IPS-NIHi7 (cell line): Measurements from ENCODE around the gene CMBL.
"Not testable (repeated sequence)": the region's sequence is repeated elsewhere in the genome, so short reads cannot be mapped to it uniquely, and the experiment has no call there.

Experiments used
- DNase-seq: peaks from one replicate; pipeline ENCODE4 v3.0.0; 2012; ENCODE audit warnings: mixed read lengths; ENCODE audit errors: extremely low spot score

CMBL gene

GRCh38 chr5:10285362-10285761 is 22.3 kb downstream of the CMBL start:
- DNase-seq, result not testable (repeated sequence)

GRCh38 chr5:10283927-10284635 is 23.6 kb downstream of the CMBL start:
- DNase-seq, result peak; percentile 90

GRCh38 chr5:10279925-10280720 is 27.6 kb downstream of the CMBL start:
- no peak for DNase-seq

- DNase-seq, result no peak
Measured at GRCh38 chr5:10279328-10279727, 28.4 kb downstream of the CMBL start.

- DNase-seq, result no peak
Measured at GRCh38 chr5:10278658-10279279, 28.9 kb downstream of the CMBL start.

GRCh38 chr5:10277773-10278630 is 29.7 kb downstream of the CMBL start:
- no peak for DNase-seq

- DNase-seq, result no peak
Measured at GRCh38 chr5:10276691-10277090, 31.0 kb downstream of the CMBL start.

GRCh38 chr5:10275991-10276390 is 31.7 kb downstream of the CMBL start:
- no peak for DNase-seq

- DNase-seq, result no peak
Measured at GRCh38 chr5:10275460-10275859, 32.2 kb downstream of the CMBL start.

- not testable (repeated sequence) for DNase-seq
Measured at GRCh38 chr5:10272875-10273209, 34.9 kb downstream of the CMBL start.

GRCh38 chr5:10272053-10272874 is 35.4 kb downstream of the CMBL start:
- no peak for DNase-seq

GRCh38 chr5:10268100-10268499 is 39.6 kb downstream of the CMBL start:
- DNase-seq, result no peak

GRCh38 chr5:10266839-10267238 is 40.9 kb downstream of the CMBL start:
- no peak for DNase-seq

- no peak for DNase-seq
Measured at GRCh38 chr5:10266137-10266536, 41.6 kb downstream of the CMBL start.

- DNase-seq, result no peak
Measured at GRCh38 chr5:10265245-10266109, 42.2 kb downstream of the CMBL start.

- DNase-seq, result no peak
Measured at GRCh38 chr5:10264604-10265003, 43.1 kb downstream of the CMBL start.

- DNase-seq, result no peak
Measured at GRCh38 chr5:10262995-10263394, 44.7 kb downstream of the CMBL start.

GRCh38 chr5:10262121-10262774 is 45.5 kb downstream of the CMBL start:
- DNase-seq, result no peak

GRCh38 chr5:10261065-10261464 is 46.6 kb downstream of the CMBL start:
- no peak for DNase-seq

- no peak for DNase-seq
Measured at GRCh38 chr5:10259899-10260298, 47.8 kb downstream of the CMBL start.
